Measurements from ENCODE around the gene HERC2. TPM values are rescaled to one million over a fixed set of nuclear protein-coding genes. Genes with fewer than 3 reads are reported as not detected.

The HERC2 gene
- total RNA-seq, 4 donors from 2014 or later = 14.1 to 98.3 (median 58.6) TPM

GRCh38 chr15:28096670-28097431 lies 225.1 kb downstream of the HERC2 start:
- Histone ChIP-seq H3K4me3 (peak overlapping the region; percentile 27 to 34), H3K9me3 (no peaks in the 10 kb centered on the region), H3K36me3 (no peaks in the 10 kb centered on the region), H3K27me3 (peaks cover 0 to 22% of the 10 kb centered on the region in 2 donors), H3K4me1 (peaks cover 0 to 12% of the 10 kb centered on the region in 2 donors), H3K27ac (no peak overlapping the region)
- DNase-seq = no peak
- intact Hi-C loops (cut with DNase I; ENCODE audit: low total_unique reads) = no loop called here
- no peak for TF ChIP-seq POLR2A (IDR thresholded peaks at IDR 0.05)
- TF ChIP-seq, protein P1, sequence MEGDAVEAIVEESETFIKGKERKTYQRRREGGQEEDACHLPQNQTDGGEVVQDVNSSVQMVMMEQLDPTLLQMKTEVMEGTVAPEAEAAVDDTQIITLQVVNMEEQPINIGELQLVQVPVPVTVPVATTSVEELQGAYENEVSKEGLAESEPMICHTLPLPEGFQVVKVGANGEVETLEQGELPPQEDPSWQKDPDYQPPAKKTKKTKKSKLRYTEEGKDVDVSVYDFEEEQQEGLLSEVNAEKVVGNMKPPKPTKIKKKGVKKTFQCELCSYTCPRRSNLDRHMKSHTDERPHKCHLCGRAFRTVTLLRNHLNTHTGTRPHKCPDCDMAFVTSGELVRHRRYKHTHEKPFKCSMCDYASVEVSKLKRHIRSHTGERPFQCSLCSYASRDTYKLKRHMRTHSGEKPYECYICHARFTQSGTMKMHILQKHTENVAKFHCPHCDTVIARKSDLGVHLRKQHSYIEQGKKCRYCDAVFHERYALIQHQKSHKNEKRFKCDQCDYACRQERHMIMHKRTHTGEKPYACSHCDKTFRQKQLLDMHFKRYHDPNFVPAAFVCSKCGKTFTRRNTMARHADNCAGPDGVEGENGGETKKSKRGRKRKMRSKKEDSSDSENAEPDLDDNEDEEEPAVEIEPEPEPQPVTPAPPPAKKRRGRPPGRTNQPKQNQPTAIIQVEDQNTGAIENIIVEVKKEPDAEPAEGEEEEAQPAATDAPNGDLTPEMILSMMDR (IDR thresholded peaks at IDR 0.05) = no peak

GRCh38 chr15:28096411-28096669 lies 225.6 kb downstream of the HERC2 start:
- intact Hi-C loops (cut with DNase I; ENCODE audit: low total_unique reads) = no loop called here
- Histone ChIP-seq H3K36me3 (no peaks in the 10 kb centered on the region), H3K27me3 (peaks cover 0 to 22% of the 10 kb centered on the region in 2 donors), H3K27ac (no peak overlapping the region), H3K9me3 (no peaks in the 10 kb centered on the region), H3K4me3 (peak overlapping the region; percentile 27 to 34), H3K4me1 (peaks cover 0 to 12% of the 10 kb centered on the region in 2 donors)
- TF ChIP-seq POLR2A (IDR thresholded peaks at IDR 0.05) = no peak
- TF ChIP-seq, protein P1 (IDR thresholded peaks at IDR 0.05) = no peak
- no peak for DNase-seq

GRCh38 chr15:28094732-28095521 lies 227.1 kb downstream of the HERC2 start:
- H3K36me3 ChIP-seq = no peaks in the 10 kb centered on the region
- TF ChIP-seq POLR2A (IDR thresholded peaks at IDR 0.05) = peak in 1 of 2 donors; percentile 38
- TF ChIP-seq, protein P1 (IDR thresholded peaks at IDR 0.05) = no peak
- intact Hi-C loops (cut with DNase I; ENCODE audit: low total_unique reads) = no loop called here
- peaks cover 0 to 12% of the 10 kb centered on the region in 2 donors for H3K4me1 ChIP-seq
- H3K27ac ChIP-seq = no peak overlapping the region
- no peaks in the 10 kb centered on the region for H3K9me3 ChIP-seq
- peaks cover 0 to 18% of the 10 kb centered on the region in 2 donors for H3K27me3 ChIP-seq
- peak overlapping the region; percentile 8 to 34 for H3K4me3 ChIP-seq
- no peak for DNase-seq

DNA sequence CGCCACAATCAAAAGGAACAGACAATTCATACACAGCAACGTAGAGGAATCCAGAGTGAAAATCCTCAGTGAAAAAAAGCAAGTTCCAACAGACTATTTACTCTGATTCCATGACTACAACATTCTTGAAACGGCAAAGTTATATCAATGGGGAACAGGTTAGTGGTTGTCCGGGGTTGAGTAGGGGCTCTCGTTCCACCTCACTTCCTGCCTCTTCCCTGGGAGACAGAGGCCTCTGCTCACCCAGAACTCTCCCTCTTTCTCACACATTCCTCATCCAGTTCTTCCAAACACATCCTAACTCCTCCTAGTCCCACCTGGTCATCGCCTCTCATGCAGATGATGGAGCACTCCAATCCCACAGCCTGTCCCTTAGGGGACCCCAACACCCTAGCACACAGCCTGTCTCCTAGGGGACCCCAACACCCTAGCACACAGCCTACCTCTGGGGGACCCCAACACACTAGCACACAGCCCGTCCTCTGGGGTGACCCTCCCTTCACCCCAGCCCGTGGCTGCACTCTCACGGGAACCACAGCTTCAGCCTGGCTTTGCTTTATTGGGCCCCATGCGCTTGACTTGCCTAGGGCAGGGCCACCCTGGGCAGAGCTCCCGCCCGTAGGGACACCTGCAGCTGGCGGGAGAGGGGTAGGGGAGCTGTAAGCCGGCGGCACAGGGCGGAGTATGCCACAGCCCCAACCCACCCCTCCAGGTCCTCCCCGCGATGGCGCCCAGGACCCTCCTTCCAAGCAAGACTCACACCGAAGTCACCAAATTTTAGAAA lies 228.0 kb downstream of the HERC2 start:
- H3K9me3 ChIP-seq = no peaks in the 10 kb centered on the region
- no peak overlapping the region for H3K27ac ChIP-seq
- H3K4me3 ChIP-seq = no peak overlapping the region
- no peak for DNase-seq
- H3K4me1 ChIP-seq = peaks cover 0 to 8% of the 10 kb centered on the region in 2 donors
- no peaks in the 10 kb centered on the region for H3K36me3 ChIP-seq
- H3K27me3 ChIP-seq = peaks cover 0 to 9% of the 10 kb centered on the region in 2 donors
- intact Hi-C loops (cut with DNase I; ENCODE audit: low total_unique reads) = no loop called here
- TF ChIP-seq, protein P1 (IDR thresholded peaks at IDR 0.05) = no peak
- no peak for TF ChIP-seq POLR2A (IDR thresholded peaks at IDR 0.05)

Data from uterus (tissue), 4 donors.